ENCODE measurements around the gene TIGD6. TPM values are rescaled to one million over a fixed set of nuclear protein-coding genes. Genes with fewer than 3 reads are reported as not detected.

TIGD6 gene
- total and polyA plus RNA-seq, 9 of the 15 experiments (the other 6 are each of a cell fraction or from before 2014, with no cell fraction given) = 1.8 to 6.3 (median 3.9) TPM

DNA sequence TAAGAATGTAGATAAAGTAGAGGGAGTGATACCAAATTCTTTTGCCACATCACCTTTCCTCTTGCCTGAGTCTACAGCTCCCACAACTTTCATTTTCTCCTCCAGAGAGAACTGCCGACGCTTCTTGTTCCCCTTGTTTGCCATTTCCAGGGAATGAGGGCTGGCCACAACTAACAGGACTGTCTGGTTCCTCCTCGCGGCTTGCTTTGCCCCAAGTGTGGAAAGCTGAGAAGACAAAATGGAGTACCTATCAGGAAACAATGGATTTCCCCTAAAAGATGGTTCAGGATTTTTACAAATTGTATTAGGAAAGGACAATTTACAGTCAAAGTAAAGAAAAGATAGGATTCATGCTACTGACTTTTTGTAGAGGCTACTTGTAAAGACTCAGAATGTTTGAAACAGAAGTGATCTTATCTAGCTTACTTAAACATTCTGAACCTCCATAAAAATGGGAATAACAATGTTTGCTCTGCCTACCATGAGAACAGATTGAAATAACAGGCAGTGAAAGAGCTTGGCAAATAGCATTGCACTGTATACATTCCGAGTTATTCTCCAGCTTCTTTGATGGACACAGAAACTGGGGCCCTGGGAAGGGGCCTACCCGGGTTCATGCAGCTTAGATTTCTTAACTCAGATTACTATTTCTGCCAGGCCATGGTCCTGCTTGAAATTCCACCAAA lies 4.1 kb downstream of the TIGD6 start:
- BruUV-seq (replicated peaks) = no TSS peak
- ATAC-seq = no peak
- Histone ChIP-seq H3K79me2 (ENCODE audit: control insufficient read depth, insufficient read depth, low read length) (peaks cover 28% of the 10 kb centered on the region), H3K36me3 (ENCODE audit: control insufficient read depth, insufficient read depth, low read length) (peaks cover 7% of the 10 kb centered on the region; the same call in 2 of the 3 replicates), H3K9ac (ENCODE audit: insufficient read depth in 1 of 2, low read depth in 2 of 2, low read length in 2 of 2) (no peak overlapping the region), H3K4me3 (no peak overlapping the region), H4K20me1 (replicated peaks; ENCODE audit: control insufficient read depth, insufficient read depth, low read length) (0 out of 2 replicates have a peak, but pooled peaks cover 3% of the 10 kb centered on the region), H3K4me2 (ENCODE audit: insufficient read depth, low read length) (no peak overlapping the region), H3K4me1 (replicated peaks in 1 of 2; ENCODE audit: control insufficient read depth in 2 of 2, insufficient read depth in 2 of 2, low read length in 2 of 2) (peaks cover 4 to 11% of the 10 kb centered on the region in 2 experiments; a peak in 3 of 5 replicates), H3K9me1 (ENCODE audit: control insufficient read depth, insufficient read depth, low read length) (no peaks in the 10 kb centered on the region), H3K27ac (ENCODE audit: extremely low read depth, low read depth, low read length) (no peak overlapping the region), H3K27me3 (ENCODE audit: control insufficient read depth in 2 of 2, insufficient read depth in 2 of 2, low read length in 2 of 2) (no peaks in the 10 kb centered on the region), H3K9me3 (replicated peaks; ENCODE audit: control insufficient read depth, insufficient read depth, low read depth, low read length) (no peaks in the 10 kb centered on the region), H2AFZ (ENCODE audit: low read depth, low read length) (no peak overlapping the region)
- FAIRE-seq = no peak
- CTCF ChIA-PET (ENCODE audit: low intra/inter-chr PET ratio) = no interaction called here
- intact Hi-C loops (cut with micrococcal nuclease) (no loop called here), in situ Hi-C loops (cut with MboI) (loop anchor here (5.0 kb wide), 1 partner anchor 359 kb away; no protein-coding TSS in a partner anchor)
- WGBS (ENCODE audit: insufficient coverage, low coverage, missing lambda C conversion rate) = 74% methylated on average over 6 of the region's 6 CpGs
- POLR2A ChIA-PET = interaction anchor here (0.6 to 1.2 kb wide), 4 partner anchors 11 to 149 kb away, joined by 3 read pairs; no protein-coding TSS in a partner anchor
- no peak for DNase-seq (ENCODE audit: extremely low read depth in 1 of 4, low spot score in 3 of 4)
- TF ChIP-seq SMARCA4 (IDR thresholded peaks at IDR 0.05) = no peak
- no peak for TF ChIP-seq SMARCA5 (IDR thresholded peaks at IDR 0.05)
- no peak for TF ChIP-seq ZNF12 (CRISPR knock-in tag; IDR thresholded peaks at IDR 0.05)
- TF ChIP-seq SREBF2 (CRISPR knock-in tag; IDR thresholded peaks at IDR 0.05) = no peak
- TF ChIP-seq, protein P1, sequence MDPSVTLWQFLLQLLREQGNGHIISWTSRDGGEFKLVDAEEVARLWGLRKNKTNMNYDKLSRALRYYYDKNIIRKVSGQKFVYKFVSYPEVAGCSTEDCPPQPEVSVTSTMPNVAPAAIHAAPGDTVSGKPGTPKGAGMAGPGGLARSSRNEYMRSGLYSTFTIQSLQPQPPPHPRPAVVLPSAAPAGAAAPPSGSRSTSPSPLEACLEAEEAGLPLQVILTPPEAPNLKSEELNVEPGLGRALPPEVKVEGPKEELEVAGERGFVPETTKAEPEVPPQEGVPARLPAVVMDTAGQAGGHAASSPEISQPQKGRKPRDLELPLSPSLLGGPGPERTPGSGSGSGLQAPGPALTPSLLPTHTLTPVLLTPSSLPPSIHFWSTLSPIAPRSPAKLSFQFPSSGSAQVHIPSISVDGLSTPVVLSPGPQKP (CRISPR knock-in tag; IDR thresholded peaks at IDR 0.05) = no peak
- no peak for TF ChIP-seq KAT2B (IDR thresholded peaks at IDR 0.05; ENCODE audit: low read depth, low read length)
- no peak for TF ChIP-seq STAG1 (CRISPR knock-in tag; IDR thresholded peaks at IDR 0.05; ENCODE audit: borderline replicate concordance)
- no peak for TF ChIP-seq ZNF124 (CRISPR knock-in tag; IDR thresholded peaks at IDR 0.05)
- TF ChIP-seq, protein P2, sequence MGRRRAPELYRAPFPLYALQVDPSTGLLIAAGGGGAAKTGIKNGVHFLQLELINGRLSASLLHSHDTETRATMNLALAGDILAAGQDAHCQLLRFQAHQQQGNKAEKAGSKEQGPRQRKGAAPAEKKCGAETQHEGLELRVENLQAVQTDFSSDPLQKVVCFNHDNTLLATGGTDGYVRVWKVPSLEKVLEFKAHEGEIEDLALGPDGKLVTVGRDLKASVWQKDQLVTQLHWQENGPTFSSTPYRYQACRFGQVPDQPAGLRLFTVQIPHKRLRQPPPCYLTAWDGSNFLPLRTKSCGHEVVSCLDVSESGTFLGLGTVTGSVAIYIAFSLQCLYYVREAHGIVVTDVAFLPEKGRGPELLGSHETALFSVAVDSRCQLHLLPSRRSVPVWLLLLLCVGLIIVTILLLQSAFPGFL (CRISPR knock-in tag; IDR thresholded peaks at IDR 0.05) = no peak
